Measurements from ENCODE around the gene CCDC85A. TPM values are rescaled to one million over a fixed set of nuclear protein-coding genes. Genes with fewer than 3 reads are reported as not detected.

Gene CCDC85A
- total and polyA plus RNA-seq, 10 donors = 0.07 to 2.6 (median 0.77) TPM

GRCh38 chr2:56192664-56193305, 9.0 kb downstream of the CCDC85A start:
- H3K27ac ChIP-seq = no peak overlapping the region
- DNase-seq = no peak
- TF ChIP-seq POLR2AphosphoS5 (IDR thresholded peaks at IDR 0.05) (no peak), POLR2A (IDR thresholded peaks at IDR 0.05) (no peak), CTCF (IDR thresholded peaks at IDR 0.05 in 8 of 11, conservative IDR thresholded peaks at IDR 0.05 in 3 of 11) (no peak)
- peaks cover 0 to 42% (median 0%) of the 10 kb centered on the region in 7 donors for H3K27me3 ChIP-seq (replicated peaks in 1 of 7)
- no peaks in the 10 kb centered on the region for H3K9me3 ChIP-seq
- no peaks in the 10 kb centered on the region for H3K4me1 ChIP-seq
- H3K36me3 ChIP-seq = no peaks in the 10 kb centered on the region
- no peak overlapping the region for H3K4me3 ChIP-seq
- 92 to 94% (median 94%) methylated on average over 25 to 29 of the region's 29 CpGs for WGBS, 5 donors
- intact Hi-C loops (cut with DNase I; ENCODE audit: low total_unique reads) = no loop called here

GRCh38 chr2:56195563-56195962, 11.8 kb downstream of the CCDC85A start:
- intact Hi-C loops (cut with DNase I; ENCODE audit: low total_unique reads) = no loop called here
- H3K4me1 ChIP-seq = no peaks in the 10 kb centered on the region
- peaks cover 0 to 21% (median 0%) of the 10 kb centered on the region in 7 donors for H3K27me3 ChIP-seq (replicated peaks in 1 of 7)
- H3K27ac ChIP-seq = no peak overlapping the region
- H3K9me3 ChIP-seq = no peaks in the 10 kb centered on the region
- no peak for DNase-seq
- H3K4me3 ChIP-seq = no peak overlapping the region
- TF ChIP-seq POLR2A (IDR thresholded peaks at IDR 0.05) (no peak), POLR2AphosphoS5 (IDR thresholded peaks at IDR 0.05) (no peak), CTCF (IDR thresholded peaks at IDR 0.05 in 8 of 11, conservative IDR thresholded peaks at IDR 0.05 in 3 of 11) (no peak)
- no peaks in the 10 kb centered on the region for H3K36me3 ChIP-seq

GRCh38 chr2:56197816-56198215, 14.0 kb downstream of the CCDC85A start:
- intact Hi-C loops (cut with DNase I; ENCODE audit: low total_unique reads) = no loop called here
- TF ChIP-seq POLR2AphosphoS5 (IDR thresholded peaks at IDR 0.05) (no peak), CTCF (IDR thresholded peaks at IDR 0.05 in 8 of 11, conservative IDR thresholded peaks at IDR 0.05 in 3 of 11) (no peak), POLR2A (IDR thresholded peaks at IDR 0.05) (no peak)

GRCh38 chr2:56198936-56199335, 15.1 kb downstream of the CCDC85A start:
- intact Hi-C loops (cut with DNase I; ENCODE audit: low total_unique reads) = no loop called here
- no peaks in the 10 kb centered on the region for H3K36me3 ChIP-seq
- WGBS, 5 donors = 68 to 89% (median 83%) methylated on average over 1 of the region's 1 CpG
- no peak overlapping the region for H3K4me3 ChIP-seq
- no peak for DNase-seq
- H3K4me1 ChIP-seq = no peaks in the 10 kb centered on the region
- TF ChIP-seq CTCF (IDR thresholded peaks at IDR 0.05 in 8 of 11, conservative IDR thresholded peaks at IDR 0.05 in 3 of 11) (no peak), POLR2A (IDR thresholded peaks at IDR 0.05) (no peak), POLR2AphosphoS5 (IDR thresholded peaks at IDR 0.05) (no peak)
- H3K27ac ChIP-seq = no peak overlapping the region
- H3K27me3 ChIP-seq (replicated peaks in 1 of 7) = no peaks in the 10 kb centered on the region
- no peaks in the 10 kb centered on the region for H3K9me3 ChIP-seq

More at GRCh38 chr2:56197816-56198215, 14.0 kb downstream of the CCDC85A start:
- no peaks in the 10 kb centered on the region for H3K9me3 ChIP-seq
- H3K27me3 ChIP-seq (replicated peaks in 1 of 7) = peaks cover 0 to 5% (median 0%) of the 10 kb centered on the region in 7 donors
- no peaks in the 10 kb centered on the region for H3K36me3 ChIP-seq
- 85 to 91% (median 90%) methylated on average over 7 of the region's 7 CpGs for WGBS, 5 donors
- no peak overlapping the region for H3K4me3 ChIP-seq
- no peak for DNase-seq
- no peak overlapping the region for H3K27ac ChIP-seq
- no peaks in the 10 kb centered on the region for H3K4me1 ChIP-seq

Measured in spleen (tissue), 11 donors.